OCI-LY1 (cell line): Measurements from ENCODE around the gene MED26.

Source experiments
- H2AFZ ChIP-seq: fragments of 200-600 bp; sonication (generic), shearing (Covaris generic); 2 replicates; pipeline ENCODE4 v1.6.0; 2014; ENCODE audit warnings: antibody characterized with exemption, mild to moderate bottlenecking, low read length
- H3F3A ChIP-seq: fragments of 200-600 bp; sonication (generic), shearing (Covaris generic); 2 replicates; pipeline ENCODE4 v1.6.0; 2014; ENCODE audit warnings: mild to moderate bottlenecking, antibody characterized with exemption, low read length, moderate library complexity; ENCODE audit not compliant: insufficient read depth
- H3K27ac ChIP-seq: fragments of 200-600 bp; sonication (generic); 2 replicates; pipeline ENCODE4 v1.5.1; 2014; ENCODE audit warnings: low read length, mixed run types, mild to moderate bottlenecking, low read depth; ENCODE audit not compliant: poor library complexity, severe bottlenecking
- H3K27me3 ChIP-seq: fragments of 200-600 bp; sonication (generic); 2 replicates; pipeline ENCODE4 v1.6.0; 2014; ENCODE audit warnings: antibody characterized with exemption, mild to moderate bottlenecking, low read length, moderate library complexity; ENCODE audit not compliant: insufficient read depth
- H3K36me3 ChIP-seq: fragments of 200-600 bp; sonication (generic); 2 replicates; pipeline ENCODE4 v1.6.1; 2014; ENCODE audit warnings: mild to moderate bottlenecking, antibody characterized with exemption, low read length, moderate library complexity, mixed read lengths; ENCODE audit not compliant: insufficient read depth
- H3K4me1 ChIP-seq: fragments of 200-600 bp; sonication (generic); 2 replicates; pipeline ENCODE4 v1.5.1; 2014; ENCODE audit warnings: mild to moderate bottlenecking, low read length, moderate library complexity; ENCODE audit not compliant: insufficient read depth, severe bottlenecking
- H3K4me2 ChIP-seq: fragments of 200-600 bp; sonication (generic), shearing (Covaris generic); 2 replicates; pipeline ENCODE4 v1.6.1; 2014; ENCODE audit warnings: low read length
- H3K4me3 ChIP-seq: fragments of 200-600 bp; sonication (generic); 2 replicates; pipeline ENCODE4 v1.5.1; 2014; ENCODE audit warnings: low read length, low read depth, mild to moderate bottlenecking, mixed read lengths; ENCODE audit not compliant: poor library complexity, severe bottlenecking
- H3K79me2 ChIP-seq: fragments of 200-600 bp; shearing (Covaris generic); 2 replicates; pipeline ENCODE4 v1.6.1; 2016; ENCODE audit warnings: mixed run types, low read length, mixed read lengths; ENCODE audit not compliant: insufficient read depth
- H3K9ac ChIP-seq: fragments of 200-600 bp; sonication (generic), shearing (Covaris generic); 2 replicates; pipeline ENCODE4 v1.6.1; 2014; ENCODE audit warnings: mild to moderate bottlenecking, low read length, mixed read lengths
- H3K9me2 ChIP-seq: fragments of 200-600 bp; sonication (generic), shearing (Covaris generic); 2 replicates; pipeline ENCODE4 v1.6.1; 2014; ENCODE audit warnings: low read depth, mild to moderate bottlenecking, low read length, mixed read lengths
- H3K9me3 ChIP-seq: fragments of 200-600 bp; shearing (Covaris generic); 2 replicates; pipeline ENCODE4 v1.6.1; 2014; ENCODE audit warnings: low read length, mixed read lengths
- H4K20me1 ChIP-seq: fragments of 200-600 bp; sonication (generic), shearing (Covaris generic); 2 replicates; pipeline ENCODE4 v1.6.0; 2016; ENCODE audit warnings: mild to moderate bottlenecking, low read length; ENCODE audit not compliant: insufficient read depth
- EZH2 ChIP-seq: fragments of 200-600 bp; sonication (generic), shearing (Covaris generic); IDR thresholded peaks from 2 replicates; pipeline ENCODE4 v1.8.0; 2017; ENCODE audit warnings: borderline replicate concordance, mixed run types, mild to moderate bottlenecking, antibody characterized with exemption, low read length, moderate library complexity, mixed read lengths
- TF ChIP-seq, protein P1 (sequence below): fragments of 200-600 bp; sonication (generic), shearing (Covaris generic); IDR thresholded peaks from 2 replicates; pipeline ENCODE4 v1.5.1; 2017; ENCODE audit warnings: mild to moderate bottlenecking, antibody characterized with exemption, low read length, moderate library complexity, mixed read lengths

MED26 gene

DNA sequence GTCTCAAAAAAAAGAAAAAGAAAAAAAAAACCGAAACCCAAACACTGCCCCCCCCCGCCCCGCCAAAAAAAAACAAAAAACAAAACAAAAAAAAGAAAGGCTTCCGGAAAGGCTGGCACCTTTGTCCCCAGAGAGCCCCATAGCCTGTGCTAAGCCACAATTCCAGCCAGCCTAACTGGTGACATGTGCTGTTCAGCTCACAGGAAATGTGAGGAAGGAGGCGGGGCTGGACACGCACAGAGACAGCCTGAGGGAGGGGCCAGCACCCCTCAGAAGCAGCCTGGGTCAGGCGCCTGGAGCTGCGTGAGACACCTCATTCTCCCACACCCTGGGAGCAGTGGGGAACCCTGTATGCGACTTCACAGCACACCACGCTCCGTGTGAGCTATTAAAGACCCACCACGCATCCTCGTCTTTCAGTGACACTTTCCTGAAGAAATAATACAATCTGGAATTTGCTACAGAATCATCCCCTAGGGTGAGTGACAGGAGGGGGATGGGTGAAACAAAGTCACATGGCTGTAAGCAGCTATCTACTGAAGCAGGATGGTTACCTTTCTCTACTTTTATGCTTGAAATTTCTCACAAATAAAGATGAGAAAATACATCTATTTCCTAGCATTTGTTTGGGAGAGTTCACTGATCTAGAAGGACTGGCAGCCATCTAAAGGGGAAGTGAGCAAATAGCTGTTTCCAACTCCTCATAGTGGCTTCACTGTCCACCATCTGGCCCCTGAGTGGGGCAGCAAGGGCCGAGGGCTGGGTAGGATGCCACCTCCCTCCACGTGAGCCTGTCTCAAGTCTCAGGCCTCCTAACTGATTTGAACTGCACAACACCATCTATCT is 43.5 kb downstream of the MED26 start:
- peak overlapping the region; percentile 100 for H3K27ac ChIP-seq
- H4K20me1 ChIP-seq: no peaks in the 10 kb centered on the region
- H2AFZ ChIP-seq: no peak overlapping the region
- H3K27me3 ChIP-seq: no peaks in the 10 kb centered on the region
- H3K36me3 ChIP-seq: peaks cover 8% of the 10 kb centered on the region; the same call in 1 of the 2 replicates
- peak overlapping the region; percentile 72 for H3K4me3 ChIP-seq
- H3K9me2 ChIP-seq: no peaks in the 10 kb centered on the region
- H3K79me2 ChIP-seq: peaks cover 45% of the 10 kb centered on the region
- no peaks in the 10 kb centered on the region; the same call in 1 of the 2 replicates for H3F3A ChIP-seq
- TF ChIP-seq, protein P1, sequence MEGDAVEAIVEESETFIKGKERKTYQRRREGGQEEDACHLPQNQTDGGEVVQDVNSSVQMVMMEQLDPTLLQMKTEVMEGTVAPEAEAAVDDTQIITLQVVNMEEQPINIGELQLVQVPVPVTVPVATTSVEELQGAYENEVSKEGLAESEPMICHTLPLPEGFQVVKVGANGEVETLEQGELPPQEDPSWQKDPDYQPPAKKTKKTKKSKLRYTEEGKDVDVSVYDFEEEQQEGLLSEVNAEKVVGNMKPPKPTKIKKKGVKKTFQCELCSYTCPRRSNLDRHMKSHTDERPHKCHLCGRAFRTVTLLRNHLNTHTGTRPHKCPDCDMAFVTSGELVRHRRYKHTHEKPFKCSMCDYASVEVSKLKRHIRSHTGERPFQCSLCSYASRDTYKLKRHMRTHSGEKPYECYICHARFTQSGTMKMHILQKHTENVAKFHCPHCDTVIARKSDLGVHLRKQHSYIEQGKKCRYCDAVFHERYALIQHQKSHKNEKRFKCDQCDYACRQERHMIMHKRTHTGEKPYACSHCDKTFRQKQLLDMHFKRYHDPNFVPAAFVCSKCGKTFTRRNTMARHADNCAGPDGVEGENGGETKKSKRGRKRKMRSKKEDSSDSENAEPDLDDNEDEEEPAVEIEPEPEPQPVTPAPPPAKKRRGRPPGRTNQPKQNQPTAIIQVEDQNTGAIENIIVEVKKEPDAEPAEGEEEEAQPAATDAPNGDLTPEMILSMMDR: no peak
- no peak for TF ChIP-seq EZH2
- H3K4me1 ChIP-seq: peaks cover 84% of the 10 kb centered on the region
- no peaks in the 10 kb centered on the region for H3K9me3 ChIP-seq
- peak overlapping the region; percentile 92 for H3K9ac ChIP-seq
- peak overlapping the region; percentile 72 for H3K4me2 ChIP-seq

DNA sequence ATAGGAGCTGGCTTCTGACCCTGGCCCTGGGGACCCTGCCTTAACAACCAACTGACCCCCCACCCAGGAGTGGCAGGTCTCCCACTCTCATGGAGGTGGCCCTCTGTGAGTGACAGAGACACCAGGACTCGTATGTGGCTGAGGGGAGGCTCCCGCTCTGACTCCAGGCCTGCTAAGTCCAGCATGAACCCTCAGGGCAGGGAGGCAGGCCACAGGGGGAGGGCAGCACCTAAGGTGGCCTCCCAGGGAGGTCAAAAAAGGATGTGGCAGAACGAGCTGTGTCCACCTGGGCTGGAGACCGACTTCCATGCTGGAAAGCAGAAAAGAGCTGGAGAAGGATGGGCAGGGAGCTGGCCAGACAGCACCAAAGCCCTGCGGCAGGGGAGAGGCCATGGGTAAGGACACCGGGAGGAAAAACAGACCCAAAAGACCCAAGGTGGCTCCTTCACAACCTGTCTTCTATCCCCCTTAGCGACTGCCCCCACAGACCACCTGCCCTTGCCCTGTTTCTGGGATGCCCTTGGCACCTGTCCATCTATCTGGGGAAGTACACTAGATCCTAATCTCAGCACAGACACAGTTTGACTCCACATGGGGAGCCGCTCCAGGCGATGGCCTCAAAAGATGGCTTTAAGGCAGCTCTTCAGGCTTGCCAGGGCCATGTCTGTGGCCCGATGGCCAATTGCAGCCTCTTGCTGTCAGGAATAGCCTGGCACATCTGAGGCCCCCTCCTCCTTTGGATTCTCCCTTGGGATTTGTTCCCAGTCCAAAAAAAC is 45.3 kb downstream of the MED26 start:
- Histone ChIP-seq H3K79me2 (peaks cover 49% of the 10 kb centered on the region), H3K4me3 (no peak overlapping the region), H3K9ac (peak overlapping the region; percentile 92; the same call in 1 of the 2 replicates), H3K4me1 (peaks cover 66% of the 10 kb centered on the region), H3K27me3 (no peaks in the 10 kb centered on the region), H3K27ac (peak overlapping the region; percentile 100), H3K9me2 (no peaks in the 10 kb centered on the region), H3K4me2 (peak overlapping the region; percentile 72; the same call in 1 of the 2 replicates), H3K36me3 (peaks cover 16% of the 10 kb centered on the region; the same call in 1 of the 2 replicates), H2AFZ (no peak overlapping the region), H3K9me3 (no peaks in the 10 kb centered on the region), H4K20me1 (no peaks in the 10 kb centered on the region), H3F3A (no peaks in the 10 kb centered on the region; the same call in 1 of the 2 replicates)
- TF ChIP-seq, protein P1: no peak
- TF ChIP-seq EZH2: no peak

DNA sequence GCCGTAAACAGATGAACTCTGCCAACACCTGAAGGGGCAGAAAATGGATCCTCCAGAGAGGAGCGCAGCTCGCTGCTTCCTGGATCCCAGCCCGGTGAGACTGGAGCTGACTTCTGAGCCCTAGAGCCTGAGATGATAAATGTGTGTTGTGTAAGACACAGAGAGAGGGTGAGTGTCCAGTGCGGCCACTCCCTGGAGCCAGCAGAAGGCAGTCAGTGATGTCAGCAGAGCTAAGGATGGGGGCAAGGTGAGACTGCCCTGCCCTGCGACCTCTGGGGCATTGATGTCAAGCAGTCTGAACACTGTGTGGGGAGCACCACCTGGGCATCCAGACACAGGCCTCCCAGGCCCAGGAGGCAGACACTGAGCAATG is 46.0 kb downstream of the MED26 start:
- Histone ChIP-seq H3K36me3 (peaks cover 23% of the 10 kb centered on the region), H3K9ac (peak overlapping the region; percentile 34; the same call in 1 of the 2 replicates), H2AFZ (no peak overlapping the region), H3K4me2 (peak overlapping the region; percentile 36), H4K20me1 (no peaks in the 10 kb centered on the region), H3K27me3 (no peaks in the 10 kb centered on the region), H3K4me1 (peaks cover 59% of the 10 kb centered on the region), H3K27ac (peak overlapping the region; percentile 100), H3K4me3 (no peak overlapping the region), H3F3A (no peaks in the 10 kb centered on the region; the same call in 1 of the 2 replicates), H3K9me2 (no peaks in the 10 kb centered on the region), H3K9me3 (no peaks in the 10 kb centered on the region), H3K79me2 (peaks cover 49% of the 10 kb centered on the region)
- no peak for TF ChIP-seq EZH2
- TF ChIP-seq, protein P1: no peak
